ENCODE data around the gene CHRNE. TPM values are rescaled to one million over a fixed set of nuclear protein-coding genes. Genes with fewer than 3 reads are reported as not detected.
"Not testable (repeated sequence)": the region's sequence is repeated elsewhere in the genome, so short reads cannot be mapped to it uniquely, and the experiment has no call there.

The CHRNE gene
- total RNA-seq, 1 donor from 2014 or later = 0.73 TPM

DNA sequence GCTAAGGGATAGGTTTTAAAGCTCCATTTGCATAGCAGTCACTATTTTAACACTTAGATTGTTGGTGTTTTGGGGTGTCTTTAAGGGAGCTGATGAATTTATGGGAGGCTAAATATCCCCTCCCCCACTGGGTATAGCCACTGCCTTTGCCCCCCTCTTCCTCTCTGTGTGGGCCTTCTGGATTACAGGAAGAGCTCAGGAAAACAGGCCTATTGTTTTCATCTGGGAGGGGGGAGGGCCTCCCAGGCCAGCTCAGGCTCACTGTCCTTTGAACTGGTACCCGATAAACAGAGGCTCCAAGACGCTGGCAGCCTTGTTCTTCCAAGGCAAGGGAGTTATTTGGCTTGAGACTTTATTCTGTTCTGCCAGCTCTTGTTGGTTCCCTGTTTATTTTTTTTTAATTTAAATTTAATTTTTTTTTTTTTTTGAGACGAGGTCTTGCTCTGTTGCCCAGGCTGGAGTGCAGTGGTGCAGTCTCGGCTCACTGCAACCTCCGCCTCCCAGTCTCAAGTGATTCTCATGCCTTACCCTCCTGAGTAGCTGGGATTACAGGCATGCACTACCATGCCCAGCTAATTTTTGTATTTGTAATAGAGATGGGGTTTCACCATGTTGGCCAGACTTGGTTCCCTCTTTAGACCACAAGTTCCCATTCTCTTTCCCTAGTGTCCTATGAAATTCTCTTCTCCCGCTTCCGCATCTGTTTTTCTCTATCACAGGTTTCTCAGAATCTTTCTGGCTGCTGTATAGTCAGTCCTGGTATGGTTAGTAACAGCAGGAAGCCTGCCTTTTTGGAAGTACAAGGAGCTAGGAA, 44.6 kb downstream of the CHRNE start:
- intact Hi-C loops (cut with micrococcal nuclease) = no loop called here

DNA sequence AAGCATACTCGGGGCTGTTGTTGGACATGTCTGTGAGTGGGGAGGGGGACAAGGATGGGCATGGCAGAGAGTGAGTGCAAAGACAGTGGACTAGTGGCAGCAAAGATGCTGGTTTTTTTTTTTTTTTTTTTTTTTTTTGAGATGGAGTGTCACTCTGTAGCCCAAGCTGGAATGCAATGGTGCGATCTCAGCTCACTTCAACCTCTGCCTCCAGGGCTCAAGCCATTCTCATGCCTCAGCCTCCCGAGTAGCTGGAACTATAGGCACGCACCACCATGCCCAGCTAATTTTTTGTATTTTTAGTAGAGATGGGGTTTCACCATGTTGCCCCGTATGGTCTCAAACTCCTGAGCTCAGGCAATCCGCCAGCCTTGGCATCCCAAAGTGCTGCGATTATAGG, 45.6 kb downstream of the CHRNE start:
- intact Hi-C loops (cut with micrococcal nuclease) = not testable (repeated sequence)

DNA sequence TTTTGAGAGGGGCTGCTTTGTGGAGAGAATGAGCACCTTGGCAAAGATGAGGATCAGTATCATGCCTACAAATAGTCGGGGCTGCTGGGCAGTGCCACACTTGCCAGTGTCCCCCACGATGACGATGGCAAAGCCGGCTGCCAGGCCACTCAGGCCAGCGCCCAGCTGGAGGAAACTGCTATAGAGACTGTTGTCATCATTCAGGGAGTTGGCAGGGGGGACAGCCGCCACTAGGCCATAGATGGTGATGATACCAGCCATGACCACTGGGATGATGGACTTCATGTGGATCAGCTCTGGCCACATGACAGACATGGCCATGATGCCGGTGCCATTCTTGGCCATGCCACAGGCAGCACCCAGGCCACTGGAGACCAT, 46.0 kb downstream of the CHRNE start:
- intact Hi-C loops (cut with micrococcal nuclease) = no loop called here

DNA sequence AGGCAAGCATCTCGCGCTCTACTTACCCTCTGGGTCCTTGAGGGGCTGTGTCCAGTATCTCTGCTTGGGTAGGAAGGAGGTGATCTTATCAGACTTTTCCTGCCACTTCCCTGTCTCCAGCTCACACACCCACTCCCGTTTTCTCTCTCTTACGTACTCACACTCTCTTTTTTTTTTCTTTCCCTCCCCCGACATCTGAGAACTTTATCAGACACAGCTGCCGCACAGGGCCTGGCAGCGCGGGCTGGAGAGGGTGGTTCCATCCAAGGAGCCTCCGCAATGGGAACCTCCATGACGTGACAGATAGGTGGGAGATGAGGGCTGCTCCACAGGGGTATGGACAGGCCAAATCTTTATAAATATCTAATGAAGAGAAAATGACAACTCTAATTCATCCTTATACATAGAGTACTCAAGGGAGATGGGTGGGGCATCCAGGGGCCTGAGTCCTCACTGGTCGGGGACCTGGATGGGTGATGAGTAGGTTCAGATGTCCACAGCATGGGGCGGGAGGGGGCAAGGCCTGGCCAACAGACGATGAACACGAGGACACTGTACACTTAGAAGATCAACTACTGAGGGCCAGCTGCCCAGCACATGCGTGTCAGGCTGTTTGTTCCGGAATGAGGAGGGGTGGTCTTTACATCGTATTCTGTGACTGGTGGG, 46.5 kb downstream of the CHRNE start:
- intact Hi-C loops (cut with micrococcal nuclease) = no loop called here

DNA sequence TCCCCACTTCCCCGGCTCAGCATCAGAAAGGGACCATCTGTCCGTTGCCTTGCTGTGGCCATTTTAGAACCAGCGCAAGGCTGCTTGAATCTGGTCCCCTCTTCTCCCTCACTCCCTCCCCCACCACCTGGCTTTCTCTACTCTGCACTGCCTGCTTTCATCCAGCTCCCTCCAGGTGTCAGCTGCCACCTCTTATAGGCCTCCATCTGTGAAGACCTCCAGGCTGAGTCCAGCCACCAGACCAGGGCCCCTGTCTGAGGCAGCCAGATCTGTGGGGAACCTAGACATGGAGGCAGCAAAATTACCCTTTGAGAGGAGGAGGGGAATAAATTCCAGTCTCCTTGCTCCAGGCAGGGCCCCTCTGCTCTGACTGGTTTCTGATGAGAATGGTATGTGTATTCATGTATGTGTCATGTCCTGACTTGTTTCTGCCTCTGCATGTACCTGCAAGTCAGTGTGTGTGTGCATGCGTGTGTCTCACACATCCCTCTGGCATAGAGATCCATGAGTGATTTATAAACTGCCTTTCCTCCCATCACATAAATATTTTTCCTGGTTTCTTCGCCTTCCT, 48.7 kb downstream of the CHRNE start:
- intact Hi-C loops (cut with micrococcal nuclease) = no loop called here

DNA sequence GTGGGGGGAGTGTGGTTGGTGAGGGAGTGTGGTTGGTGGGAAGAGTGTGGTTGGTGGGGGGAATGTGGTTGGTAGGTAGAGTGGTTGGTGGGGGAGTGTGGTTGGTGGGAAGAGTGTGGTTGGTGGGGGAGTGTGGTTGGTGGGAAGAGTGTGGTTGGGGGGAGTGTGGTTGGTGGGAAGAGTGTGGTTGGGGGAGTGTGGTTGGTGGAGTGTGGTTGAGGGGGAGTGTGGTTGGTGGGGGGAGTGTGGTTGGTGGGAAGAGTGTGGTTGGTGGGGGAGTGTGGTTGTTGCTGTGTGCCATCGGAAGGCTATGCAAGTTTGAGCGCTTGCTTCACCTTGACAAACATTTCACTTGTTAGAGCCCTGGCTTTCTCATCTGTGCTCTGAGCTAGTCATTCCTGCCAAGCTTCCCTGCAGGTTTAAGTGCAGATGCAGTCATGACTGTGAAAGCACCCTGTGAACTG, 49.7 kb downstream of the CHRNE start:
- intact Hi-C loops (cut with micrococcal nuclease) = no loop called here

DNA sequence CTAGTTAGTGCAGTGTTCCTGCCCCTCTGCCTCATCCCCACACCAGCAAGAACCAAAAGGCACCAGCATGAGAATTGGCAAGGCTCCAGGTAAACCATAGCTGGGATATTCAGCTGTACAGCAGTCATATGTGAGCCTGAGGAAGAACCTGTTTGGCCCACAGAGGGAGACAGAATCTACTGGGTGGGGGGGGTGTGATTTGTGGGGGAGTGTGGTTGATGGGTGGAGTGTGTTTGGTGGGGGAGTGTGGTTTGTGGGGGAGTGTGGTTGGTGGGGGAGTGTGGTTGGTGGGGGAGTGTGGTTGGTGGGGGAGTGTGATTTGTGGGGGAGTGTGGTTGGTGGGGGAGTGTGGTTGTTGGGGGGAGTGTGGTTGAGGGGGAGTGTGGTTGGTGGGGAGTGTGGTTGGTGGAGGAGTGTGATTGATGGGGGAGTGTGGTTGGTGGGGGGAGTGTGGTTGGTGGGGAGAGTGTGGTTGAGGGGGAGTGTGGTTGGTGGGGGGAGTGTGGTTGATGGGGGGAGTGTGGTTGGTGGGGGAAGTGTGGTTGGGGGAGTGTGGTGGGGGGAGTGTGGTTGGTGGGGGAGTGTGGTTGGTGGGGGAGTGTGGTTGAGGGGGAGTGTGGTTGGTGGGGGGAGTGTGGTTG, 50.2 kb downstream of the CHRNE start:
- intact Hi-C loops (cut with micrococcal nuclease) = no loop called here

DNA sequence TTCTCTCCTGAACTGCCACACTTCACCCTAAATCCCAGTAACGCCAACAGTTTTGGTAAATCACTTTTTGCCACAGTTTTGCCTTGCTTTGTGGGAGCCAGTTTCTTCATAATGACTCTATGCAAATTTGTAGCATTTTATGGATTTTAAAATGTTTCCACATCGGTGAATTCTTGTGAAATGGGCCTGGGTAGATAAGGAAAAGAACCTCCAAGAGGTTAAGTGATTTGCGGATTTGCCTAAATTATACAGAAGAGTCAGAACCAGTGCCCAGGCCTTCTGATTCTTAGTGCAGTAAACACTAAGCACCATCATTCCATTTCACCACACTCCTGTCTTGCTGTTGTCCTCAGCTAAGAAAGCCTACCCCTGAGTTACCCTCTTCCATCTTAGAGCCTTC, 51.8 kb downstream of the CHRNE start:
- intact Hi-C loops (cut with micrococcal nuclease) = no loop called here

DNA sequence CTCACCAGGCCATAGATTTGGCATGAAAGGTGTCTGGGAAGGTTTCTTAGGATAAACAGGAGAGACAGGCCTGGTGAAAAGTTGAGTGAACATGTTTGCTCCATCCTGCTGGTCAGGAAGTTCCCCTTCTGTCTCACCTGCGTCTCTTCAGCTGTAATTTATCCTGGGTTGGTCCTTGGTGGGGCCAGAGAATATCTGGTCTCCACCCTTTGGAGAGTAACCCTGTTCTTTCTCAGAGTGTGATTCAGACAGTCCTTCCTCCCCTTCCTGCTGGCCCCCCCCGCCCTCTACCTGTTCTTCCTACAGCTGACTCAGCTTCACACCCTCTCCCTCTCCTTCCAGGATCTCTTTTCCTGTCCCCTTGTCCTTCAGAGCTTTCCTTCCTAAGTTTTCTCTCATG, 52.7 kb downstream of the CHRNE start:
- intact Hi-C loops (cut with micrococcal nuclease) = no loop called here

DNA sequence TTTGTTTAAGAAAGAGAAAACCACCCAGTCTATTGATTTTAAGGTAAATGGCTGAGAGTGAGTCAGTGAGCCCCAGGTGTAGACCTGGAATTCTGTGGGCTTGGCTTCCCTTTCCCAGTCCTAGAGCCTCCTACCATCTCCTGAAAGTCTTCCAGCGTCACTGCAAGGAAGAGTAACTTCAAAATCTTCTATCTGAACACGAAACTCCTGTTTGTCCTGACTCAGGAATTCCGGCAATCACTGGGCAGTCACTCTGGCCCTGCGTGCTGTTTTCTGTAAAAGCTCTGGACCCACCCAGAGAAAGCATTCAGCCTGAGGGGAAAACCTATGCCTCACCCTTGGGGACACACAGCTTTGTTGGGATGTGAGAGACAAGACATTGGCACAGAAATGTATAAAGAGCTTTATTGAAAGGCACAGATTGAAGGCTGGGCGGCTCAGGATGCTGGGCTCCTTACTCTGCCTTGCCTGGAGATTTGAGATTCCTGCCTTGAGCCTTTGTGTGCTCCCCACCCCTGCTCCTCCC, 53.8 kb downstream of the CHRNE start:
- intact Hi-C loops (cut with micrococcal nuclease) = no loop called here

Other genes with a start within 250 kb of the CHRNE start
- 77.1 and 81.3 TPM in 2 replicates for gene PELP1, start 199.0 kb downstream of the CHRNE start, total RNA-seq
- gene ARRB2, start 192.5 kb downstream of the CHRNE start, total RNA-seq = 344 and 354 TPM in 2 replicates
- 21.6 and 23.4 TPM in 2 replicates for gene MED11, start 171.7 kb downstream of the CHRNE start, total RNA-seq
- 0.09 TPM in 1 of 2 replicates, not detected in the other for gene ZMYND15, start 163.3 kb downstream of the CHRNE start, total RNA-seq
- gene CXCL16, start 163.2 kb downstream of the CHRNE start, total RNA-seq = 0.75 and 0.80 TPM in 2 replicates
- not detected in 2 replicates for gene TM4SF5, start 131.2 kb downstream of the CHRNE start, total RNA-seq
- 0.27 and 0.41 TPM in 2 replicates for gene VMO1, start 116.7 kb downstream of the CHRNE start, total RNA-seq
- gene GLTPD2, start 114.1 kb downstream of the CHRNE start, total RNA-seq = not detected in 2 replicates
- 153 and 157 TPM in 2 replicates for gene PSMB6, start 106.9 kb downstream of the CHRNE start, total RNA-seq
- 14.0 and 15.8 TPM in 2 replicates for gene PLD2, start 95.9 kb downstream of the CHRNE start, total RNA-seq
- gene MINK1, start 69.8 kb downstream of the CHRNE start, total RNA-seq = 88.2 and 91.5 TPM in 2 replicates
- gene C17orf107, start 3.6 kb downstream of the CHRNE start, total RNA-seq = 0.20 and 0.27 TPM in 2 replicates
- not detected in 2 replicates for gene GP1BA, start 29.2 kb upstream of the CHRNE start, total RNA-seq
- 83.9 and 88.9 TPM in 2 replicates for gene SLC25A11, start 36.9 kb upstream of the CHRNE start, total RNA-seq
- 227 and 238 TPM in 2 replicates for gene RNF167, start 37.2 kb upstream of the CHRNE start, total RNA-seq
- gene PFN1, start 45.4 kb upstream of the CHRNE start, total RNA-seq = 2,499 and 2,527 TPM in 2 replicates
- gene ENO3, start 48.0 kb upstream of the CHRNE start, total RNA-seq = 52.9 and 53.3 TPM in 2 replicates
- gene SPAG7, start 64.7 kb upstream of the CHRNE start, total RNA-seq = 50.3 and 57.6 TPM in 2 replicates
- 70.7 and 73.7 TPM in 2 replicates for gene CAMTA2, start 84.6 kb upstream of the CHRNE start, total RNA-seq
- 0.25 and 0.27 TPM in 2 replicates for gene INCA1, start 94.4 kb upstream of the CHRNE start, total RNA-seq
- 38.6 and 42.5 TPM in 2 replicates for gene KIF1C, start 94.9 kb upstream of the CHRNE start, total RNA-seq
- 0.16 and 0.30 TPM in 2 replicates for gene SLC52A1, start 132.3 kb upstream of the CHRNE start, total RNA-seq
- 3.5 and 3.7 TPM in 2 replicates for gene ZFP3, start 175.4 kb upstream of the CHRNE start, total RNA-seq
- 11.1 TPM in 2 replicates for gene ZNF232, start 208.8 kb upstream of the CHRNE start, total RNA-seq
- gene USP6, start 212.9 kb upstream of the CHRNE start, total RNA-seq = 0.02 and 0.09 TPM in 2 replicates

All from T-helper 2 cell treated with Interferon-gamma antibody and Interleukin-4, amounts not matched to agents 100 ng/mL and 5 ng/mL, for 36 hours (primary cell).